K562 (cell line): ENCODE results near the gene SARS1. TPM values are rescaled to one million over a fixed set of nuclear protein-coding genes. Genes with fewer than 3 reads are reported as not detected.

Source experiments
- CHAMP1 ChIP-seq: fragments of 450-650 bp; IDR thresholded peaks from 2 replicates; pipeline ENCODE4 v1.6.1; 2016; ENCODE audit warnings: mild to moderate bottlenecking
- CSDE1 ChIP-seq, 2 experiments: fragments of 450-650 bp; IDR thresholded peaks; 2 replicates each; pipeline ENCODE4 v1.6.1; 2016; ENCODE audit warnings: mild to moderate bottlenecking in 1 of 2
- DPF2 ChIP-seq: fragments of 450-650 bp; IDR thresholded peaks from 2 replicates; pipeline ENCODE4 v1.6.1; 2016
- FOXP4 ChIP-seq: sonication (generic); formaldehyde crosslinking; IDR thresholded peaks from 2 replicates; pipeline ENCODE4 v1.8.0; 2022; ENCODE audit warnings: mild to moderate bottlenecking, missing genetic modification reagents, borderline replicate concordance
- NCOR1 ChIP-seq: fragments of 450-650 bp; IDR thresholded peaks from 2 replicates; pipeline ENCODE4 v1.6.1; 2016; ENCODE audit warnings: mild to moderate bottlenecking, moderate library complexity
- TFE3 ChIP-seq: fragments of 450-650 bp; formaldehyde crosslinking; IDR thresholded peaks from 2 replicates; pipeline ENCODE4 v1.4.0; 2020; ENCODE audit warnings: mild to moderate bottlenecking, mixed read lengths
- TGIF2 ChIP-seq: sonication (generic); formaldehyde crosslinking; IDR thresholded peaks from 2 replicates; pipeline ENCODE4 v1.8.1; 2022; ENCODE audit warnings: mild to moderate bottlenecking, missing genetic modification reagents, moderate library complexity
- USF1 ChIP-seq: sonication (generic); formaldehyde crosslinking; IDR thresholded peaks from 2 replicates; pipeline ENCODE4 v1.9.0; 2022; ENCODE audit warnings: mild to moderate bottlenecking, missing genetic modification reagents
- XRCC3 ChIP-seq: fragments of 450-650 bp; IDR thresholded peaks from 2 replicates; pipeline ENCODE4 v1.6.1; 2017; ENCODE audit warnings: mild to moderate bottlenecking, moderate library complexity
- ZKSCAN8 ChIP-seq: fragments of 200-800 bp; sonication (Bioruptor generic); IDR thresholded peaks from 2 replicates; pipeline ENCODE4 v1.6.1; 2016; ENCODE audit warnings: missing genetic modification characterization, missing compliant biosample characterization
- ZNF398 ChIP-seq: fragments of 250-450 bp; sonication (Bioruptor Pico); IDR thresholded peaks from 2 replicates; pipeline ENCODE4 v1.8.0; 2021; ENCODE audit warnings: moderate library complexity, mild to moderate bottlenecking, inconsistent platforms
- ZNF586 ChIP-seq: fragments of 450-650 bp; formaldehyde crosslinking; conservative IDR thresholded peaks from 2 replicates; pipeline ENCODE4 v1.4.0; 2020; ENCODE audit warnings: mild to moderate bottlenecking, moderate library complexity
- ZNF592 ChIP-seq: fragments of 450-650 bp; IDR thresholded peaks from 2 replicates; pipeline ENCODE4 v1.6.1; 2017; ENCODE audit warnings: antibody characterized with exemption, mild to moderate bottlenecking
- polyA plus RNA-seq, 8 experiments: library from polyadenylated mRNA; depleted of rRNA in 4 of 8; stranded (reverse) in 5 of 8; unstranded in 3 of 8; fragments of >200 nt; fragmentation: Nextera tagmentation in 2 of 8; fragmentation: Illumina TruSeq in 1 of 8; extraction: Ambion mirVana in 2 of 8; extraction: Trizol in 1 of 8; gene quantifications; 2 replicates each; pipeline versions ENCODE4 v1.2.1 to v1.2.3, GENCODE V29; 2011 to 2014; ENCODE audit warnings: inconsistent platforms in 1 of 8, missing spikeins in 1 of 8
- total RNA-seq, 7 experiments: library from RNA; depleted of rRNA in 6 of 7; stranded (reverse); fragments of >200 nt in 6 of 7; fragmentation: Illumina TruSeq in 2 of 7; extraction: Trizol in 2 of 7; gene quantifications; 2 replicates each; pipeline versions ENCODE4 v1.2.1 to v1.2.3, GENCODE V29; 2011 to 2021; ENCODE audit warnings: low replicate concordance in 1 of 7

Gene SARS1
- total and polyA plus RNA-seq, 9 of the 15 experiments (the other 6 are each of a cell fraction or from before 2014, with no cell fraction given), result 221 to 623 (median 254) TPM

GRCh38 chr1:109274533-109275476 is 61.1 kb downstream of the SARS1 start (continued):
- TF ChIP-seq TFE3 (CRISPR knock-in tag), result no peak
- no peak for TF ChIP-seq CHAMP1
- TF ChIP-seq ZNF586 (CRISPR knock-in tag), result no peak
- no peak for TF ChIP-seq ZKSCAN8 (CRISPR knock-in tag)
- TF ChIP-seq DPF2, result peak; percentile 56
- no peak for TF ChIP-seq NCOR1
- peak; percentile 77 for TF ChIP-seq ZNF592
- TF ChIP-seq ZNF398 (CRISPR knock-in tag), result no peak
- TF ChIP-seq USF1 (CRISPR knock-in tag), result no peak
- no peak for TF ChIP-seq CSDE1 (IDR thresholded peaks at IDR 0.05)
- no peak for TF ChIP-seq XRCC3
- no peak for TF ChIP-seq TGIF2 (CRISPR knock-in tag)
- TF ChIP-seq FOXP4 (CRISPR knock-in tag), result no peak
